IMR-90 (cell line): ENCODE results near the gene KRTAP19-8. TPM values are rescaled to one million over a fixed set of nuclear protein-coding genes. Genes with fewer than 3 reads are reported as not detected.

Experiments used
- ATAC-seq: fragments of 200-7000 bp; cut with Tn5 transposase; 2 replicates; pipeline ENCODE4 v1.9.1; 2020; ENCODE audit warnings: low read depth, mild to moderate bottlenecking, moderate library complexity
- BruUV-seq: library from RNA; stranded (reverse); fragments of 400-500 nt; replicated peaks from 2 replicates; lab custom pipeline; 2021; lab: Mats Ljungman, UMichigan
- CTCF ChIA-PET: fragments of 300-600 bp; formaldehyde crosslinking; extraction: SDS; loops from one replicate; lab custom pipeline; 2021; ENCODE audit warnings: antibody characterized with exemption; lab: Yijun Ruan, JAX
- POLR2A ChIA-PET: fragments of 300-600 bp; sonication (Branson Sonifier 250); formaldehyde crosslinking; loops from one replicate; lab custom pipeline; 2022; ENCODE audit warnings: antibody characterized with exemption; ENCODE audit not compliant: unreplicated experiment; lab: Charles Lee
- DNase-seq: peaks from one replicate; pipeline ENCODE4 v3.0.0; 2013
- H2AFZ ChIP-seq: replicated peaks from 2 replicates; pipeline ENCODE3; 2013; ENCODE audit warnings: low read length, mild to moderate bottlenecking; ENCODE audit not compliant: poor library complexity
- H2AK5ac ChIP-seq: 2 replicates; pipeline ENCODE4 v1.6.1; 2013; ENCODE audit warnings: low read depth, low read length, inconsistent platforms
- H2AK9ac ChIP-seq: replicated peaks from 2 replicates; pipeline ENCODE3; 2013; ENCODE audit warnings: mild to moderate bottlenecking, low read depth, low read length, moderate library complexity; ENCODE audit not compliant: poor library complexity
- H2BK120ac ChIP-seq: 2 replicates; pipeline ENCODE4 v1.6.1; 2013; ENCODE audit warnings: low read depth, low read length, inconsistent platforms
- H2BK15ac ChIP-seq: 3 replicates; pipeline ENCODE4 v1.6.1; 2013; ENCODE audit warnings: low read depth, low read length, inconsistent platforms
- H2BK20ac ChIP-seq: 2 replicates; pipeline ENCODE4 v1.6.1; 2013; ENCODE audit warnings: low read depth, mild to moderate bottlenecking, inconsistent platforms, low read length, moderate library complexity
- H2BK5ac ChIP-seq: 2 replicates; pipeline ENCODE4 v1.6.1; 2013; ENCODE audit warnings: mild to moderate bottlenecking, low read depth, low read length, inconsistent platforms; ENCODE audit not compliant: poor library complexity, severe bottlenecking
- H3K14ac ChIP-seq: replicated peaks from 2 replicates; pipeline ENCODE4 v1.6.1; 2013; ENCODE audit warnings: low read depth, low read length, inconsistent platforms
- H3K18ac ChIP-seq: 2 replicates; pipeline ENCODE4 v1.6.1; 2013; ENCODE audit warnings: low read depth, low read length, control low read depth
- H3K23ac ChIP-seq: 2 replicates; pipeline ENCODE4 v1.6.1; 2013; ENCODE audit warnings: low read depth, low read length, inconsistent platforms
- H3K27ac ChIP-seq: 2 replicates; pipeline ENCODE4 v1.5.1; 2013; ENCODE audit warnings: mild to moderate bottlenecking, control low read depth, low read length; ENCODE audit not compliant: insufficient read depth
- H3K27me3 ChIP-seq: 2 replicates; pipeline ENCODE4 v1.6.1; 2013; ENCODE audit warnings: low read length; ENCODE audit not compliant: control insufficient read depth, insufficient read depth
- H3K36me3 ChIP-seq: 2 replicates; pipeline ENCODE4 v1.6.1; 2013; ENCODE audit warnings: low read length, mixed read lengths; ENCODE audit not compliant: control insufficient read depth, insufficient read depth
- H3K4ac ChIP-seq: 2 replicates; pipeline ENCODE4 v1.6.1; 2013; ENCODE audit warnings: low read depth, low read length, inconsistent platforms
- H3K4me1 ChIP-seq: 2 replicates; pipeline ENCODE4 v1.6.1; 2013; ENCODE audit warnings: low read length, mixed read lengths; ENCODE audit not compliant: control insufficient read depth, insufficient read depth
- H3K4me2 ChIP-seq: 2 replicates; pipeline ENCODE4 v1.6.1; 2013; ENCODE audit warnings: low read depth, mild to moderate bottlenecking, control low read depth, low read length, moderate library complexity
- H3K4me3 ChIP-seq: 2 replicates; pipeline ENCODE4 v1.5.1; 2013; ENCODE audit warnings: low read depth, mild to moderate bottlenecking, control low read depth, low read length, moderate library complexity; ENCODE audit not compliant: insufficient read depth
- H3K56ac ChIP-seq: 2 replicates; pipeline ENCODE4 v1.6.1; 2013; ENCODE audit warnings: low read length, inconsistent platforms; ENCODE audit not compliant: insufficient read depth; ENCODE audit errors: extremely low read depth
- H3K79me1 ChIP-seq, 2 experiments: 2 replicates each; pipeline ENCODE4 v1.6.1; 2013; ENCODE audit warnings: low read length in 2 of 2, inconsistent platforms in 1 of 2, low read depth in 1 of 2
- H3K9ac ChIP-seq: 2 replicates; pipeline ENCODE4 v1.6.1; 2013; ENCODE audit warnings: low read depth, low read length, control low read depth
- H3K9me1 ChIP-seq: 2 replicates; pipeline ENCODE4 v1.6.1; 2013; ENCODE audit warnings: low read length, inconsistent platforms; ENCODE audit not compliant: insufficient read depth
- H3K9me3 ChIP-seq: 2 replicates; pipeline ENCODE4 v1.6.1; 2013; ENCODE audit warnings: low read length; ENCODE audit not compliant: control insufficient read depth, insufficient read depth
- H4K20me1 ChIP-seq: 2 replicates; pipeline ENCODE4 v1.6.1; 2013; ENCODE audit warnings: low read length, inconsistent platforms; ENCODE audit not compliant: insufficient read depth
- H4K5ac ChIP-seq: 2 replicates; pipeline ENCODE4 v1.6.1; 2013; ENCODE audit warnings: mild to moderate bottlenecking, low read depth, low read length, control low read depth
- H4K8ac ChIP-seq, 2 experiments: 2 replicates each; pipeline ENCODE4 v1.6.1; 2013; ENCODE audit warnings: low read depth in 2 of 2, low read length in 2 of 2, control low read depth in 1 of 2, inconsistent platforms in 1 of 2
- H4K91ac ChIP-seq: 2 replicates; pipeline ENCODE4 v1.6.1; 2013; ENCODE audit warnings: low read depth, low read length, inconsistent platforms; ENCODE audit not compliant: insufficient read depth
- BHLHE40 ChIP-seq: fragments of 150-350 bp; IDR thresholded peaks from 2 replicates; pipeline ENCODE4 v1.6.1; 2016; ENCODE audit warnings: mild to moderate bottlenecking, low read depth, low read length
- CEBPB ChIP-seq: IDR thresholded peaks from 2 replicates; pipeline ENCODE4 v1.6.1; 2012; ENCODE audit warnings: low read depth, low read length, improper control_type of control experiment
- CHD1 ChIP-seq: IDR thresholded peaks from 2 replicates; pipeline ENCODE4 v1.6.1; 2012; ENCODE audit warnings: low read depth, low read length, improper control_type of control experiment
- MAFK ChIP-seq: IDR thresholded peaks from 2 replicates; pipeline ENCODE4 v1.6.1; 2012; ENCODE audit warnings: low read depth, low read length, improper control_type of control experiment
- MAZ ChIP-seq: IDR thresholded peaks from 2 replicates; pipeline ENCODE4 v1.6.1; 2012; ENCODE audit warnings: low read depth, mild to moderate bottlenecking, low read length, improper control_type of control experiment, moderate library complexity, borderline replicate concordance
- MXI1 ChIP-seq: IDR thresholded peaks from 2 replicates; pipeline ENCODE4 v1.6.1; 2012; ENCODE audit warnings: low read depth, mild to moderate bottlenecking, low read length, moderate library complexity, borderline replicate concordance
- NFE2L2 ChIP-seq: fragments of 150-350 bp; IDR thresholded peaks from 2 replicates; pipeline ENCODE4 v1.6.1; 2016; ENCODE audit warnings: low read depth, mild to moderate bottlenecking, low read length
- POLR2A ChIP-seq: IDR thresholded peaks from 2 replicates; pipeline ENCODE4 v1.6.1; 2012; ENCODE audit warnings: mild to moderate bottlenecking, low read depth, low read length
- RAD21 ChIP-seq: IDR thresholded peaks from 2 replicates; pipeline ENCODE4 v1.6.1; 2012; ENCODE audit warnings: low read length, improper control_type of control experiment
- RCOR1 ChIP-seq: IDR thresholded peaks from 2 replicates; pipeline ENCODE4 v1.6.1; 2012; ENCODE audit warnings: mild to moderate bottlenecking, low read length, improper control_type of control experiment; ENCODE audit not compliant: insufficient replicate concordance
- RFX5 ChIP-seq: IDR thresholded peaks from 2 replicates; pipeline ENCODE4 v1.8.0; 2012; ENCODE audit warnings: low read depth, mild to moderate bottlenecking, low read length, moderate library complexity
- SMC3 ChIP-seq: fragments of 150-350 bp; IDR thresholded peaks from 2 replicates; pipeline ENCODE4 v1.6.1; 2016; ENCODE audit warnings: low read depth, mild to moderate bottlenecking, antibody characterized with exemption, low read length, moderate library complexity
- dilution Hi-C: fragments of 300-500 bp; cut with HindIII; formaldehyde crosslinking; loops from one replicate; pipeline ENCODE4 v1.14.3; 2018; ENCODE audit warnings: low sequenced_read_pairs; ENCODE audit not compliant: unreplicated experiment
- in situ Hi-C: fragments of 300-500 bp; cut with MboI; formaldehyde crosslinking; loops from 3 replicates; pipeline ENCODE4 v1.14.3; 2019; ENCODE audit warnings: low sequenced_read_pairs, inconsistent platforms, mixed read lengths
- intact Hi-C: fragments of 100-400 bp; cut with micrococcal nuclease; formaldehyde crosslinking; loops from 2 replicates; pipeline ENCODE4 v1.10.0; 2022
- polyA plus RNA-seq, 3 experiments: library from polyadenylated mRNA; depleted of rRNA; stranded (reverse); fragments of >200 nt; gene quantifications; 2 replicates each; pipeline ENCODE4 v1.2.3, GENCODE V29; 2012; ENCODE audit warnings: low replicate concordance in 1 of 3
- total RNA-seq: library from RNA; depleted of rRNA; stranded (reverse); fragments of >200 nt; gene quantifications from 2 replicates; pipeline ENCODE4 v1.2.3, GENCODE V29; 2012
- TF ChIP-seq, protein P1 (sequence below): fragments of 150-350 bp; IDR thresholded peaks from 2 replicates; pipeline ENCODE4 v1.6.1; 2016; ENCODE audit warnings: low read depth, mild to moderate bottlenecking, low read length, moderate library complexity, borderline replicate concordance
- TF ChIP-seq, protein P2 (sequence below): fragments of 150-350 bp; IDR thresholded peaks from 2 replicates; pipeline ENCODE4 v1.6.1; 2017; ENCODE audit warnings: mild to moderate bottlenecking, antibody characterized with exemption, low read length, low read depth
- TF ChIP-seq, protein P3 (sequence below): conservative IDR thresholded peaks from 2 replicates; pipeline ENCODE4 v1.5.1; 2012; ENCODE audit warnings: mild to moderate bottlenecking, low read depth, low read length, improper control_type of control experiment

KRTAP19-8 gene
- total and polyA plus RNA-seq, 2 of the 4 experiments (the other 2 are of a cell fraction) = not detected

DNA sequence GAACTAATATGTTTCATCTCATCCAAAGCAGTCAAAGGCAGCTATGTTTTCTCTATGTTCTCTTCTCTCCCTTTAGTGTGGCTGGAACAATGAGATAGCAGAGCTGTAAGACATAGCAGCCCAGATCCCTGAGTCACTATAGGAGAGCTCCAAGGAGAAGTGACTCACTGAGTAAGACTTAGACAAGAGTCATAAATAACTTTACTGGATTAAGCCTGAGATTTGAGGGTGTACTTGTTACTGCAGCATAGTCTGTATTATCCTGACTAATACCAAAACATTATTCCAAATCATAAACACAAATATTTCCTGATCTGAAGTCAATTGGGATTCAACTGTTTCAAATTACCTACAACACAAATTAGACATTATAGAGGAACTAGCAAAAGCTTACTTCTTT is 3.9 kb downstream of the KRTAP19-8 start:
- Histone ChIP-seq H3K79me1 (no peaks in the 10 kb centered on the region), H3K4ac (no peak overlapping the region), H3K9me3 (0 out of 2 replicates have a peak, but pooled peaks cover 2% of the 10 kb centered on the region), H4K5ac (no peak overlapping the region), H2AK5ac (no peak overlapping the region), H3K56ac (no peak overlapping the region), H2BK20ac (no peak overlapping the region), H3K4me2 (no peak overlapping the region), H3K23ac (no peak overlapping the region), H3K4me3 (no peak overlapping the region), H3K36me3 (no peaks in the 10 kb centered on the region), H3K9ac (no peak overlapping the region), H3K27me3 (no peaks in the 10 kb centered on the region), H2BK15ac (no peak overlapping the region), H2BK5ac (no peak overlapping the region), H2BK120ac (no peak overlapping the region), H4K91ac (no peak overlapping the region), H2AK9ac (no peak overlapping the region), H3K14ac (no peak overlapping the region), H3K9me1 (no peaks in the 10 kb centered on the region), H4K20me1 (no peaks in the 10 kb centered on the region), H3K4me1 (no peaks in the 10 kb centered on the region), H4K8ac (no peak overlapping the region), H3K27ac (no peak overlapping the region), H3K18ac (no peak overlapping the region), H2AFZ (no peak overlapping the region)
- TF ChIP-seq SMC3 (no peak), POLR2A (no peak), RAD21 (no peak), CHD1 (no peak), RCOR1 (no peak), NFE2L2 (no peak), MXI1 (no peak), MAFK (no peak), BHLHE40 (no peak), CEBPB (no peak), RFX5 (no peak), MAZ (no peak)
- TF ChIP-seq, protein P1, sequence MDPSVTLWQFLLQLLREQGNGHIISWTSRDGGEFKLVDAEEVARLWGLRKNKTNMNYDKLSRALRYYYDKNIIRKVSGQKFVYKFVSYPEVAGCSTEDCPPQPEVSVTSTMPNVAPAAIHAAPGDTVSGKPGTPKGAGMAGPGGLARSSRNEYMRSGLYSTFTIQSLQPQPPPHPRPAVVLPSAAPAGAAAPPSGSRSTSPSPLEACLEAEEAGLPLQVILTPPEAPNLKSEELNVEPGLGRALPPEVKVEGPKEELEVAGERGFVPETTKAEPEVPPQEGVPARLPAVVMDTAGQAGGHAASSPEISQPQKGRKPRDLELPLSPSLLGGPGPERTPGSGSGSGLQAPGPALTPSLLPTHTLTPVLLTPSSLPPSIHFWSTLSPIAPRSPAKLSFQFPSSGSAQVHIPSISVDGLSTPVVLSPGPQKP = no peak
- TF ChIP-seq, protein P2, sequence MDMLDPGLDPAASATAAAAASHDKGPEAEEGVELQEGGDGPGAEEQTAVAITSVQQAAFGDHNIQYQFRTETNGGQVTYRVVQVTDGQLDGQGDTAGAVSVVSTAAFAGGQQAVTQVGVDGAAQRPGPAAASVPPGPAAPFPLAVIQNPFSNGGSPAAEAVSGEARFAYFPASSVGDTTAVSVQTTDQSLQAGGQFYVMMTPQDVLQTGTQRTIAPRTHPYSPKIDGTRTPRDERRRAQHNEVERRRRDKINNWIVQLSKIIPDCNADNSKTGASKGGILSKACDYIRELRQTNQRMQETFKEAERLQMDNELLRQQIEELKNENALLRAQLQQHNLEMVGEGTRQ = no peak
- TF ChIP-seq, protein P3, sequence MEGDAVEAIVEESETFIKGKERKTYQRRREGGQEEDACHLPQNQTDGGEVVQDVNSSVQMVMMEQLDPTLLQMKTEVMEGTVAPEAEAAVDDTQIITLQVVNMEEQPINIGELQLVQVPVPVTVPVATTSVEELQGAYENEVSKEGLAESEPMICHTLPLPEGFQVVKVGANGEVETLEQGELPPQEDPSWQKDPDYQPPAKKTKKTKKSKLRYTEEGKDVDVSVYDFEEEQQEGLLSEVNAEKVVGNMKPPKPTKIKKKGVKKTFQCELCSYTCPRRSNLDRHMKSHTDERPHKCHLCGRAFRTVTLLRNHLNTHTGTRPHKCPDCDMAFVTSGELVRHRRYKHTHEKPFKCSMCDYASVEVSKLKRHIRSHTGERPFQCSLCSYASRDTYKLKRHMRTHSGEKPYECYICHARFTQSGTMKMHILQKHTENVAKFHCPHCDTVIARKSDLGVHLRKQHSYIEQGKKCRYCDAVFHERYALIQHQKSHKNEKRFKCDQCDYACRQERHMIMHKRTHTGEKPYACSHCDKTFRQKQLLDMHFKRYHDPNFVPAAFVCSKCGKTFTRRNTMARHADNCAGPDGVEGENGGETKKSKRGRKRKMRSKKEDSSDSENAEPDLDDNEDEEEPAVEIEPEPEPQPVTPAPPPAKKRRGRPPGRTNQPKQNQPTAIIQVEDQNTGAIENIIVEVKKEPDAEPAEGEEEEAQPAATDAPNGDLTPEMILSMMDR = no peak
- intact Hi-C loops = no loop called here
- POLR2A ChIA-PET = no interaction called here
- CTCF ChIA-PET = no interaction called here
- BruUV-seq = no TSS peak
- DNase-seq (no peak), ATAC-seq (no peak)
- dilution Hi-C loops = no loop called here
- in situ Hi-C loops = no loop called here
